Naive B cell (primary cell): ENCODE results near the gene ZNF385B. TPM values are rescaled to one million over a fixed set of nuclear protein-coding genes. Genes with fewer than 3 reads are reported as not detected.

Source experiments
- ATAC-seq, 2 donors: fragments of 150-1000 bp; cut with Tn5 transposase; 2 replicates each; pipeline ENCODE4 v1.10.0; 2021; ENCODE audit warnings: low read depth in 2 of 2, mild to moderate bottlenecking in 2 of 2, moderate library complexity in 2 of 2
- DNase-seq: peaks from one replicate; pipeline ENCODE4 v3.0.0; 2022
- H3K27ac Mint-ChIP-seq, 6 donors: one replicate each; pipeline ENCODE4 v1.8.0; 2020 to 2022; ENCODE audit warnings: mild to moderate bottlenecking in 6 of 6, mixed read lengths in 6 of 6, moderate library complexity in 5 of 6, inconsistent platforms in 2 of 6
- H3K27me3 Mint-ChIP-seq, 3 donors: one replicate each; pipeline ENCODE4 v1.8.0; 2021 to 2022; ENCODE audit warnings: mixed read lengths in 3 of 3, mild to moderate bottlenecking in 1 of 3
- H3K36me3 Mint-ChIP-seq, 2 donors: one replicate each; pipeline ENCODE4 v1.8.0; 2020 to 2022; ENCODE audit warnings: mixed read lengths in 2 of 2, inconsistent platforms in 1 of 2, mild to moderate bottlenecking in 1 of 2
- H3K4me1 Mint-ChIP-seq, 3 donors: one replicate each; pipeline ENCODE4 v1.8.0; 2020 to 2022; ENCODE audit warnings: mixed read lengths in 3 of 3, inconsistent platforms in 1 of 3, mild to moderate bottlenecking in 1 of 3, moderate library complexity in 1 of 3
- H3K4me3 Mint-ChIP-seq, 8 donors: one replicate each; pipeline ENCODE4 v1.8.0; 2020 to 2022; ENCODE audit warnings: mild to moderate bottlenecking in 8 of 8, mixed read lengths in 8 of 8, moderate library complexity in 8 of 8, inconsistent platforms in 2 of 8
- H3K9me3 Mint-ChIP-seq, 7 donors: one replicate each; pipeline ENCODE4 v1.8.0; 2020 to 2022; ENCODE audit warnings: mixed read lengths in 7 of 7, mild to moderate bottlenecking in 5 of 7, inconsistent platforms in 2 of 7, moderate library complexity in 1 of 7
- polyA plus RNA-seq, 6 donors: library from polyadenylated mRNA; unstranded; fragments of 300-500 nt; fragmentation: Illumina TruSeq; gene quantifications; one replicate each; pipeline ENCODE4 v1.2.3, GENCODE V29; 2021; ENCODE audit warnings: low read depth in 6 of 6

Gene ZNF385B
- polyA plus RNA-seq, 6 donors from 2014 or later: not detected

GRCh38 chr2:179612108-179612507 lies 249.3 kb downstream of the ZNF385B start:
- Mint-ChIP-seq H3K36me3 (no peaks in the 10 kb centered on the region), H3K27ac (no peak overlapping the region), H3K4me3 (no peak overlapping the region), H3K4me1 (no peaks in the 10 kb centered on the region), H3K9me3 (peaks cover 0 to 13% (median 1%) of the 10 kb centered on the region in 7 donors), H3K27me3 (peaks cover 7 to 31% (median 22%) of the 10 kb centered on the region in 3 donors)
- ATAC-seq (no peak), DNase-seq (no peak)

GRCh38 chr2:179606141-179606540 lies 255.3 kb downstream of the ZNF385B start:
- no peak for DNase-seq
- Mint-ChIP-seq H3K27ac (no peak overlapping the region), H3K36me3 (no peaks in the 10 kb centered on the region), H3K9me3 (peaks cover 0 to 8% (median 0%) of the 10 kb centered on the region in 7 donors), H3K4me3 (no peak overlapping the region), H3K4me1 (no peaks in the 10 kb centered on the region), H3K27me3 (peaks cover 0 to 5% (median 0%) of the 10 kb centered on the region in 3 donors)
- no peak for ATAC-seq

GRCh38 chr2:179605341-179605740 lies 256.1 kb downstream of the ZNF385B start:
- peaks cover 0 to 8% (median 0%) of the 10 kb centered on the region in 7 donors for H3K9me3 Mint-ChIP-seq
- no peak overlapping the region for H3K27ac Mint-ChIP-seq
- no peak for ATAC-seq
- no peaks in the 10 kb centered on the region for H3K27me3 Mint-ChIP-seq
- no peaks in the 10 kb centered on the region for H3K4me1 Mint-ChIP-seq
- DNase-seq: no peak
- H3K4me3 Mint-ChIP-seq: no peak overlapping the region
- no peaks in the 10 kb centered on the region for H3K36me3 Mint-ChIP-seq

- no peaks in the 10 kb centered on the region for H3K27me3 Mint-ChIP-seq
- no peaks in the 10 kb centered on the region for H3K36me3 Mint-ChIP-seq
- no peak overlapping the region for H3K27ac Mint-ChIP-seq
- peaks cover 0 to 8% (median 0%) of the 10 kb centered on the region in 7 donors for H3K9me3 Mint-ChIP-seq
- ATAC-seq: no peak
- H3K4me3 Mint-ChIP-seq: no peak overlapping the region
- no peak for DNase-seq
- H3K4me1 Mint-ChIP-seq: no peaks in the 10 kb centered on the region
Measured at GRCh38 chr2:179604598-179604997, 256.8 kb downstream of the ZNF385B start.

- Mint-ChIP-seq H3K4me1 (no peaks in the 10 kb centered on the region), H3K4me3 (no peak overlapping the region), H3K27ac (no peak overlapping the region), H3K9me3 (no peaks in the 10 kb centered on the region), H3K27me3 (no peaks in the 10 kb centered on the region), H3K36me3 (no peaks in the 10 kb centered on the region)
- DNase-seq: no peak
- no peak for ATAC-seq
Measured at GRCh38 chr2:179602452-179602851, 259.0 kb downstream of the ZNF385B start.

- ATAC-seq: no peak
- no peak for DNase-seq
- Mint-ChIP-seq H3K9me3 (peaks cover 0 to 2% (median 0%) of the 10 kb centered on the region in 7 donors), H3K27me3 (no peaks in the 10 kb centered on the region), H3K4me3 (no peak overlapping the region), H3K36me3 (no peaks in the 10 kb centered on the region), H3K4me1 (no peaks in the 10 kb centered on the region), H3K27ac (no peak overlapping the region)
Measured at GRCh38 chr2:179596018-179596417, 265.4 kb downstream of the ZNF385B start.

- no peaks in the 10 kb centered on the region for H3K36me3 Mint-ChIP-seq
- DNase-seq (no peak), ATAC-seq (no peak)
- H3K4me1 Mint-ChIP-seq: no peaks in the 10 kb centered on the region
- H3K4me3 Mint-ChIP-seq: no peak overlapping the region
- peaks cover 0 to 2% (median 0%) of the 10 kb centered on the region in 7 donors for H3K9me3 Mint-ChIP-seq
- H3K27ac Mint-ChIP-seq: no peak overlapping the region
- peaks cover 0 to 6% (median 5%) of the 10 kb centered on the region in 3 donors for H3K27me3 Mint-ChIP-seq
Measured at GRCh38 chr2:179595284-179595683, 266.1 kb downstream of the ZNF385B start.

- ATAC-seq (no peak), DNase-seq (no peak)
- peaks cover 0 to 2% (median 0%) of the 10 kb centered on the region in 7 donors for H3K9me3 Mint-ChIP-seq
- no peak overlapping the region for H3K27ac Mint-ChIP-seq
- no peaks in the 10 kb centered on the region for H3K36me3 Mint-ChIP-seq
- no peak overlapping the region for H3K4me3 Mint-ChIP-seq
- peaks cover 0 to 9% (median 6%) of the 10 kb centered on the region in 3 donors for H3K27me3 Mint-ChIP-seq
- H3K4me1 Mint-ChIP-seq: no peaks in the 10 kb centered on the region
Measured at GRCh38 chr2:179594268-179595112, 266.9 kb downstream of the ZNF385B start.

GRCh38 chr2:179593323-179593722 lies 268.1 kb downstream of the ZNF385B start:
- no peak overlapping the region for H3K4me3 Mint-ChIP-seq
- H3K27me3 Mint-ChIP-seq: peaks cover 0 to 10% (median 9%) of the 10 kb centered on the region in 3 donors

GRCh38 chr2:179592167-179592936 lies 269.1 kb downstream of the ZNF385B start:
- DNase-seq (no peak), ATAC-seq (no peak)
- Mint-ChIP-seq H3K9me3 (peaks cover 0 to 2% (median 0%) of the 10 kb centered on the region in 7 donors), H3K4me1 (no peaks in the 10 kb centered on the region), H3K27me3 (peaks cover 0 to 10% (median 9%) of the 10 kb centered on the region in 3 donors), H3K27ac (no peak overlapping the region), H3K4me3 (no peak overlapping the region), H3K36me3 (no peaks in the 10 kb centered on the region)

More at GRCh38 chr2:179593323-179593722, 268.1 kb downstream of the ZNF385B start:
- DNase-seq (no peak), ATAC-seq (no peak)
- no peaks in the 10 kb centered on the region for H3K4me1 Mint-ChIP-seq
- no peaks in the 10 kb centered on the region for H3K36me3 Mint-ChIP-seq
- peaks cover 0 to 2% (median 0%) of the 10 kb centered on the region in 7 donors for H3K9me3 Mint-ChIP-seq
- H3K27ac Mint-ChIP-seq: no peak overlapping the region

GRCh38 chr2:179591690-179592089 lies 269.7 kb downstream of the ZNF385B start:
- no peak for ATAC-seq
- Mint-ChIP-seq H3K4me1 (no peaks in the 10 kb centered on the region), H3K4me3 (no peak overlapping the region), H3K27me3 (peaks cover 0 to 10% (median 9%) of the 10 kb centered on the region in 3 donors), H3K27ac (no peak overlapping the region), H3K36me3 (no peaks in the 10 kb centered on the region), H3K9me3 (peaks cover 0 to 2% (median 0%) of the 10 kb centered on the region in 7 donors)
- DNase-seq: no peak

GRCh38 chr2:179588486-179589145 lies 272.8 kb downstream of the ZNF385B start:
- no peak overlapping the region for H3K27ac Mint-ChIP-seq
- DNase-seq (no peak), ATAC-seq (no peak)
- peaks cover 0 to 10% (median 9%) of the 10 kb centered on the region in 3 donors for H3K27me3 Mint-ChIP-seq
- H3K36me3 Mint-ChIP-seq: no peaks in the 10 kb centered on the region
- no peak overlapping the region for H3K4me3 Mint-ChIP-seq
- no peaks in the 10 kb centered on the region for H3K9me3 Mint-ChIP-seq
- no peaks in the 10 kb centered on the region for H3K4me1 Mint-ChIP-seq

GRCh38 chr2:179584760-179585159 lies 276.7 kb downstream of the ZNF385B start:
- H3K9me3 Mint-ChIP-seq: peaks cover 0 to 4% (median 0%) of the 10 kb centered on the region in 7 donors
- peaks cover 0 to 4% (median 0%) of the 10 kb centered on the region in 3 donors for H3K27me3 Mint-ChIP-seq
- DNase-seq (no peak), ATAC-seq (no peak)
- no peak overlapping the region for H3K4me3 Mint-ChIP-seq
- H3K4me1 Mint-ChIP-seq: no peaks in the 10 kb centered on the region
- no peaks in the 10 kb centered on the region for H3K36me3 Mint-ChIP-seq
- no peak overlapping the region for H3K27ac Mint-ChIP-seq
